HG02938 (cell line): ENCODE results near the gene RAD51.

Experiments
- ATAC-seq: cut with Tn5 transposase; IDR thresholded peaks from one replicate; pipeline ENCODE4 v1.9.1; 2021; ENCODE audit warnings: mild to moderate bottlenecking, moderate library complexity; ENCODE audit not compliant: unreplicated experiment

Gene RAD51

GRCh38 chr15:40776537-40777141 is 81.7 kb downstream of the RAD51 start:
- no peak for ATAC-seq
